Astrocyte (in vitro differentiated cells and primary cell): ENCODE results near the gene ST3GAL6. TPM values are rescaled to one million over a fixed set of nuclear protein-coding genes. Genes with fewer than 3 reads are reported as not detected.
A peak's percentile ranks its signal among the peaks of the same experiment; 100 is the strongest.

Source experiments
- DNase-seq: peaks from one replicate; pipeline ENCODE4 v3.0.0-alpha.2; 2010; ENCODE audit warnings: low read depth
- FAIRE-seq: peaks from 2 replicates; lab custom pipeline; 2011; peaks lifted over from hg19 to GRCh38; lab: Jason Lieb, UNC
- H2AFZ ChIP-seq: 2 replicates; pipeline ENCODE4 v1.6.0; 2012; ENCODE audit warnings: low read depth, low read length, inconsistent platforms
- H3K27ac ChIP-seq: 2 replicates; pipeline ENCODE4 v1.5.1; 2011; ENCODE audit warnings: low read depth, low read length, inconsistent platforms
- H3K27me3 ChIP-seq: 2 replicates; pipeline ENCODE4 v1.6.0; 2011; ENCODE audit warnings: low read length, inconsistent platforms; ENCODE audit not compliant: insufficient read depth
- H3K36me3 ChIP-seq: 2 replicates; pipeline ENCODE4 v1.5.1; 2011; ENCODE audit warnings: low read length, inconsistent platforms; ENCODE audit not compliant: insufficient read depth
- H3K4me1 ChIP-seq: 2 replicates; pipeline ENCODE4 v1.5.1; 2011; ENCODE audit warnings: low read length, inconsistent platforms; ENCODE audit not compliant: insufficient read depth
- H3K4me2 ChIP-seq: 2 replicates; pipeline ENCODE4 v1.6.0; 2012; ENCODE audit warnings: low read length, inconsistent platforms
- H3K4me3 ChIP-seq: 2 replicates; pipeline ENCODE4 v1.5.1; 2011; ENCODE audit warnings: low read depth, mild to moderate bottlenecking, low read length, inconsistent platforms; ENCODE audit not compliant: insufficient read depth
- H3K79me2 ChIP-seq: 2 replicates; pipeline ENCODE4 v1.6.0; 2012; ENCODE audit warnings: mild to moderate bottlenecking, low read length, inconsistent platforms; ENCODE audit not compliant: insufficient read depth
- H3K9ac ChIP-seq: 2 replicates; pipeline ENCODE4 v1.6.0; 2012; ENCODE audit warnings: mild to moderate bottlenecking, low read length, inconsistent platforms
- H3K9me3 ChIP-seq: 2 replicates; pipeline ENCODE4 v1.5.1; 2012; ENCODE audit warnings: low read depth, mild to moderate bottlenecking, low read length, inconsistent platforms; ENCODE audit not compliant: insufficient read depth
- H4K20me1 ChIP-seq: 2 replicates; pipeline ENCODE4 v1.6.0; 2012; ENCODE audit warnings: low read length, inconsistent platforms; ENCODE audit not compliant: insufficient read depth
- H3K27ac Mint-ChIP-seq: one replicate; pipeline ENCODE4 v1.8.0; 2021; ENCODE audit warnings: mild to moderate bottlenecking, mixed read lengths; ENCODE audit not compliant: unreplicated experiment
- H3K27me3 Mint-ChIP-seq: one replicate; pipeline ENCODE4 v1.8.0; 2021; ENCODE audit warnings: low read depth, mixed read lengths; ENCODE audit not compliant: unreplicated experiment
- H3K36me3 Mint-ChIP-seq: one replicate; pipeline ENCODE4 v1.8.0; 2021; ENCODE audit warnings: low read depth, mixed read lengths; ENCODE audit not compliant: unreplicated experiment
- H3K4me1 Mint-ChIP-seq: one replicate; pipeline ENCODE4 v1.8.0; 2021; ENCODE audit warnings: low read depth, mixed read lengths; ENCODE audit not compliant: unreplicated experiment
- H3K4me3 Mint-ChIP-seq: one replicate; pipeline ENCODE4 v1.8.0; 2021; ENCODE audit warnings: mild to moderate bottlenecking, moderate library complexity, mixed read lengths; ENCODE audit not compliant: unreplicated experiment
- H3K9me3 Mint-ChIP-seq: one replicate; pipeline ENCODE4 v1.8.0; 2021; ENCODE audit warnings: mild to moderate bottlenecking, mixed read lengths; ENCODE audit not compliant: unreplicated experiment
- CTCF ChIP-seq: IDR thresholded peaks from 2 replicates; pipeline ENCODE4 v1.5.1; 2011; ENCODE audit warnings: low read depth, mild to moderate bottlenecking, inconsistent platforms, low read length, moderate library complexity; ENCODE audit not compliant: insufficient read depth
- EZH2 ChIP-seq: IDR thresholded peaks from 2 replicates; pipeline ENCODE4 v1.6.1; 2012; ENCODE audit warnings: mild to moderate bottlenecking, low read length, inconsistent platforms; ENCODE audit not compliant: insufficient read depth
- total RNA-seq: library from RNA; stranded (reverse); gene quantifications from 2 replicates; pipeline ENCODE4 v1.2.1, GENCODE V29; 2021

The ST3GAL6 gene
- total RNA-seq, 1 donor from 2014 or later: 4.8 TPM

GRCh38 chr3:98777286-98777685 lies 14.1 kb downstream of the ST3GAL6 start:
- Histone ChIP-seq H3K4me2 (peak overlapping the region; percentile 62), H4K20me1 (no peaks in the 10 kb centered on the region), H3K9me3 (no peaks in the 10 kb centered on the region), H3K36me3 (no peaks in the 10 kb centered on the region), H3K27ac (no peak overlapping the region), H3K4me3 (no peak overlapping the region), H3K79me2 (no peaks in the 10 kb centered on the region), H3K4me1 (peaks cover 34% of the 10 kb centered on the region), H3K27me3 (no peaks in the 10 kb centered on the region), H3K9ac (peak overlapping the region; percentile 24), H2AFZ (no peak overlapping the region)
- peak; percentile 13 for FAIRE-seq
- Mint-ChIP-seq H3K27me3 (no peaks in the 10 kb centered on the region), H3K4me1 (peaks cover 50% of the 10 kb centered on the region), H3K36me3 (peaks cover 3% of the 10 kb centered on the region), H3K27ac (no peak overlapping the region), H3K9me3 (no peaks in the 10 kb centered on the region), H3K4me3 (no peak overlapping the region)
- TF ChIP-seq CTCF (no peak), EZH2 (no peak)
- no peak for DNase-seq

GRCh38 chr3:98777801-98778220 lies 14.7 kb downstream of the ST3GAL6 start:
- peak overlapping the region; percentile 35 for H3K27ac Mint-ChIP-seq
- H3K27ac ChIP-seq: peak overlapping the region; percentile 20
- H3K36me3 Mint-ChIP-seq: peaks cover 3% of the 10 kb centered on the region
- H3K27me3 ChIP-seq: no peaks in the 10 kb centered on the region
- no peak overlapping the region for H3K4me3 ChIP-seq
- H3K4me3 Mint-ChIP-seq: no peak overlapping the region
- H3K36me3 ChIP-seq: no peaks in the 10 kb centered on the region
- FAIRE-seq (peak; percentile 52), DNase-seq (peak; percentile 77)
- peaks cover 39% of the 10 kb centered on the region for H3K4me1 ChIP-seq
- H3K9me3 ChIP-seq: no peaks in the 10 kb centered on the region
- no peaks in the 10 kb centered on the region for H3K9me3 Mint-ChIP-seq
- peaks cover 50% of the 10 kb centered on the region for H3K4me1 Mint-ChIP-seq
- H3K27me3 Mint-ChIP-seq: no peaks in the 10 kb centered on the region
- no peak overlapping the region for H2AFZ ChIP-seq
- no peaks in the 10 kb centered on the region for H3K79me2 ChIP-seq
- H4K20me1 ChIP-seq: no peaks in the 10 kb centered on the region
- no peak for TF ChIP-seq CTCF
- TF ChIP-seq EZH2: no peak
- H3K4me2 ChIP-seq: peak overlapping the region; percentile 62
- H3K9ac ChIP-seq: no peak overlapping the region

- Histone ChIP-seq H3K36me3 (no peaks in the 10 kb centered on the region), H3K27ac (peak overlapping the region; percentile 90), H3K9ac (peak overlapping the region; percentile 63), H2AFZ (no peak overlapping the region), H3K9me3 (no peaks in the 10 kb centered on the region), H3K27me3 (no peaks in the 10 kb centered on the region), H3K4me1 (peaks cover 45% of the 10 kb centered on the region), H4K20me1 (no peaks in the 10 kb centered on the region), H3K79me2 (no peaks in the 10 kb centered on the region), H3K4me2 (peak overlapping the region; percentile 62), H3K4me3 (no peak overlapping the region)
- FAIRE-seq (no peak), DNase-seq (peak; percentile 74)
- Mint-ChIP-seq H3K27me3 (no peaks in the 10 kb centered on the region), H3K4me3 (no peak overlapping the region), H3K9me3 (no peaks in the 10 kb centered on the region), H3K36me3 (peaks cover 3% of the 10 kb centered on the region), H3K27ac (peak overlapping the region; percentile 98), H3K4me1 (peaks cover 53% of the 10 kb centered on the region)
- no peak for TF ChIP-seq EZH2
- TF ChIP-seq CTCF: no peak
These were observed 15.2 kb downstream of the ST3GAL6 start for GRCh38 chr3:98778383-98778782.
